IMR-90 (cell line): ENCODE results near the gene ADAMTSL5. TPM values are rescaled to one million over a fixed set of nuclear protein-coding genes. Genes with fewer than 3 reads are reported as not detected.

Experiments used
- ATAC-seq: fragments of 200-7000 bp; cut with Tn5 transposase; 2 replicates; pipeline ENCODE4 v1.9.1; 2020; ENCODE audit warnings: low read depth, mild to moderate bottlenecking, moderate library complexity
- BruUV-seq: library from RNA; stranded (reverse); fragments of 400-500 nt; replicated peaks from 2 replicates; lab custom pipeline; 2021; lab: Mats Ljungman, UMichigan
- CTCF ChIA-PET: fragments of 300-600 bp; formaldehyde crosslinking; extraction: SDS; loops from one replicate; lab custom pipeline; 2021; ENCODE audit warnings: antibody characterized with exemption; lab: Yijun Ruan, JAX
- POLR2A ChIA-PET: fragments of 300-600 bp; sonication (Branson Sonifier 250); formaldehyde crosslinking; loops from one replicate; lab custom pipeline; 2022; ENCODE audit warnings: antibody characterized with exemption; ENCODE audit not compliant: unreplicated experiment; lab: Charles Lee
- DNase-seq: peaks from one replicate; pipeline ENCODE4 v3.0.0; 2013
- H2AFZ ChIP-seq: replicated peaks from 2 replicates; pipeline ENCODE3; 2013; ENCODE audit warnings: low read length, mild to moderate bottlenecking; ENCODE audit not compliant: poor library complexity
- H2AK5ac ChIP-seq: 2 replicates; pipeline ENCODE4 v1.6.1; 2013; ENCODE audit warnings: low read depth, low read length, inconsistent platforms
- H2AK9ac ChIP-seq: replicated peaks from 2 replicates; pipeline ENCODE3; 2013; ENCODE audit warnings: mild to moderate bottlenecking, low read depth, low read length, moderate library complexity; ENCODE audit not compliant: poor library complexity
- H2BK120ac ChIP-seq: 2 replicates; pipeline ENCODE4 v1.6.1; 2013; ENCODE audit warnings: low read depth, low read length, inconsistent platforms
- H2BK15ac ChIP-seq: 3 replicates; pipeline ENCODE4 v1.6.1; 2013; ENCODE audit warnings: low read depth, low read length, inconsistent platforms
- H2BK20ac ChIP-seq: 2 replicates; pipeline ENCODE4 v1.6.1; 2013; ENCODE audit warnings: low read depth, mild to moderate bottlenecking, inconsistent platforms, low read length, moderate library complexity
- H2BK5ac ChIP-seq: 2 replicates; pipeline ENCODE4 v1.6.1; 2013; ENCODE audit warnings: mild to moderate bottlenecking, low read depth, low read length, inconsistent platforms; ENCODE audit not compliant: poor library complexity, severe bottlenecking
- H3K14ac ChIP-seq: replicated peaks from 2 replicates; pipeline ENCODE4 v1.6.1; 2013; ENCODE audit warnings: low read depth, low read length, inconsistent platforms
- H3K18ac ChIP-seq: 2 replicates; pipeline ENCODE4 v1.6.1; 2013; ENCODE audit warnings: low read depth, low read length, control low read depth
- H3K23ac ChIP-seq: 2 replicates; pipeline ENCODE4 v1.6.1; 2013; ENCODE audit warnings: low read depth, low read length, inconsistent platforms
- H3K27ac ChIP-seq: 2 replicates; pipeline ENCODE4 v1.5.1; 2013; ENCODE audit warnings: mild to moderate bottlenecking, control low read depth, low read length; ENCODE audit not compliant: insufficient read depth
- H3K27me3 ChIP-seq: 2 replicates; pipeline ENCODE4 v1.6.1; 2013; ENCODE audit warnings: low read length; ENCODE audit not compliant: control insufficient read depth, insufficient read depth
- H3K36me3 ChIP-seq: 2 replicates; pipeline ENCODE4 v1.6.1; 2013; ENCODE audit warnings: low read length, mixed read lengths; ENCODE audit not compliant: control insufficient read depth, insufficient read depth
- H3K4ac ChIP-seq: 2 replicates; pipeline ENCODE4 v1.6.1; 2013; ENCODE audit warnings: low read depth, low read length, inconsistent platforms
- H3K4me1 ChIP-seq: 2 replicates; pipeline ENCODE4 v1.6.1; 2013; ENCODE audit warnings: low read length, mixed read lengths; ENCODE audit not compliant: control insufficient read depth, insufficient read depth
- H3K4me2 ChIP-seq: 2 replicates; pipeline ENCODE4 v1.6.1; 2013; ENCODE audit warnings: low read depth, mild to moderate bottlenecking, control low read depth, low read length, moderate library complexity
- H3K4me3 ChIP-seq: 2 replicates; pipeline ENCODE4 v1.5.1; 2013; ENCODE audit warnings: low read depth, mild to moderate bottlenecking, control low read depth, low read length, moderate library complexity; ENCODE audit not compliant: insufficient read depth
- H3K56ac ChIP-seq: 2 replicates; pipeline ENCODE4 v1.6.1; 2013; ENCODE audit warnings: low read length, inconsistent platforms; ENCODE audit not compliant: insufficient read depth; ENCODE audit errors: extremely low read depth
- H3K79me1 ChIP-seq, 2 experiments: 2 replicates each; pipeline ENCODE4 v1.6.1; 2013; ENCODE audit warnings: low read length in 2 of 2, inconsistent platforms in 1 of 2, low read depth in 1 of 2
- H3K9ac ChIP-seq: 2 replicates; pipeline ENCODE4 v1.6.1; 2013; ENCODE audit warnings: low read depth, low read length, control low read depth
- H3K9me1 ChIP-seq: 2 replicates; pipeline ENCODE4 v1.6.1; 2013; ENCODE audit warnings: low read length, inconsistent platforms; ENCODE audit not compliant: insufficient read depth
- H3K9me3 ChIP-seq: 2 replicates; pipeline ENCODE4 v1.6.1; 2013; ENCODE audit warnings: low read length; ENCODE audit not compliant: control insufficient read depth, insufficient read depth
- H4K20me1 ChIP-seq: 2 replicates; pipeline ENCODE4 v1.6.1; 2013; ENCODE audit warnings: low read length, inconsistent platforms; ENCODE audit not compliant: insufficient read depth
- H4K5ac ChIP-seq: 2 replicates; pipeline ENCODE4 v1.6.1; 2013; ENCODE audit warnings: mild to moderate bottlenecking, low read depth, low read length, control low read depth
- H4K8ac ChIP-seq, 2 experiments: 2 replicates each; pipeline ENCODE4 v1.6.1; 2013; ENCODE audit warnings: low read depth in 2 of 2, low read length in 2 of 2, control low read depth in 1 of 2, inconsistent platforms in 1 of 2
- H4K91ac ChIP-seq: 2 replicates; pipeline ENCODE4 v1.6.1; 2013; ENCODE audit warnings: low read depth, low read length, inconsistent platforms; ENCODE audit not compliant: insufficient read depth
- BHLHE40 ChIP-seq: fragments of 150-350 bp; IDR thresholded peaks from 2 replicates; pipeline ENCODE4 v1.6.1; 2016; ENCODE audit warnings: mild to moderate bottlenecking, low read depth, low read length
- CEBPB ChIP-seq: IDR thresholded peaks from 2 replicates; pipeline ENCODE4 v1.6.1; 2012; ENCODE audit warnings: low read depth, low read length, improper control_type of control experiment
- CHD1 ChIP-seq: IDR thresholded peaks from 2 replicates; pipeline ENCODE4 v1.6.1; 2012; ENCODE audit warnings: low read depth, low read length, improper control_type of control experiment
- CTCF ChIP-seq: conservative IDR thresholded peaks from 2 replicates; pipeline ENCODE4 v1.5.1; 2012; ENCODE audit warnings: mild to moderate bottlenecking, low read depth, low read length, improper control_type of control experiment
- ELK1 ChIP-seq: fragments of 150-350 bp; IDR thresholded peaks from 2 replicates; pipeline ENCODE4 v1.6.1; 2016; ENCODE audit warnings: low read depth, mild to moderate bottlenecking, low read length, moderate library complexity, borderline replicate concordance
- FOS ChIP-seq: fragments of 150-350 bp; IDR thresholded peaks from 2 replicates; pipeline ENCODE4 v1.6.1; 2016; ENCODE audit warnings: low read depth, low read length
- MAFK ChIP-seq: IDR thresholded peaks from 2 replicates; pipeline ENCODE4 v1.6.1; 2012; ENCODE audit warnings: low read depth, low read length, improper control_type of control experiment
- MAZ ChIP-seq: IDR thresholded peaks from 2 replicates; pipeline ENCODE4 v1.6.1; 2012; ENCODE audit warnings: low read depth, mild to moderate bottlenecking, low read length, improper control_type of control experiment, moderate library complexity, borderline replicate concordance
- MXI1 ChIP-seq: IDR thresholded peaks from 2 replicates; pipeline ENCODE4 v1.6.1; 2012; ENCODE audit warnings: low read depth, mild to moderate bottlenecking, low read length, moderate library complexity, borderline replicate concordance
- NFE2L2 ChIP-seq: fragments of 150-350 bp; IDR thresholded peaks from 2 replicates; pipeline ENCODE4 v1.6.1; 2016; ENCODE audit warnings: low read depth, mild to moderate bottlenecking, low read length
- POLR2A ChIP-seq: IDR thresholded peaks from 2 replicates; pipeline ENCODE4 v1.6.1; 2012; ENCODE audit warnings: mild to moderate bottlenecking, low read depth, low read length
- RAD21 ChIP-seq: IDR thresholded peaks from 2 replicates; pipeline ENCODE4 v1.6.1; 2012; ENCODE audit warnings: low read length, improper control_type of control experiment
- RCOR1 ChIP-seq: IDR thresholded peaks from 2 replicates; pipeline ENCODE4 v1.6.1; 2012; ENCODE audit warnings: mild to moderate bottlenecking, low read length, improper control_type of control experiment; ENCODE audit not compliant: insufficient replicate concordance
- RFX5 ChIP-seq: IDR thresholded peaks from 2 replicates; pipeline ENCODE4 v1.8.0; 2012; ENCODE audit warnings: low read depth, mild to moderate bottlenecking, low read length, moderate library complexity
- SMC3 ChIP-seq: fragments of 150-350 bp; IDR thresholded peaks from 2 replicates; pipeline ENCODE4 v1.6.1; 2016; ENCODE audit warnings: low read depth, mild to moderate bottlenecking, antibody characterized with exemption, low read length, moderate library complexity
- USF2 ChIP-seq: fragments of 150-350 bp; IDR thresholded peaks from 2 replicates; pipeline ENCODE4 v1.6.1; 2017; ENCODE audit warnings: mild to moderate bottlenecking, antibody characterized with exemption, low read length, low read depth
- WGBS, 2 experiments: methylation state at CpG; one replicate each; pipeline versions ENCODE4 v1.1.5 to v1.1.7; 2013; ENCODE audit warnings: missing lambda C conversion rate in 2 of 2; ENCODE audit not compliant: insufficient read length in 1 of 2; ENCODE audit errors: extremely low coverage in 2 of 2; 5-methylcytosine and 5-hydroxymethylcytosine counted together
- dilution Hi-C: fragments of 300-500 bp; cut with HindIII; formaldehyde crosslinking; loops from one replicate; pipeline ENCODE4 v1.14.3; 2018; ENCODE audit warnings: low sequenced_read_pairs; ENCODE audit not compliant: unreplicated experiment
- in situ Hi-C: fragments of 300-500 bp; cut with MboI; formaldehyde crosslinking; loops from 3 replicates; pipeline ENCODE4 v1.14.3; 2019; ENCODE audit warnings: low sequenced_read_pairs, inconsistent platforms, mixed read lengths
- intact Hi-C: fragments of 100-400 bp; cut with micrococcal nuclease; formaldehyde crosslinking; loops from 2 replicates; pipeline ENCODE4 v1.10.0; 2022
- polyA plus RNA-seq, 3 experiments: library from polyadenylated mRNA; depleted of rRNA; stranded (reverse); fragments of >200 nt; gene quantifications; 2 replicates each; pipeline ENCODE4 v1.2.3, GENCODE V29; 2012; ENCODE audit warnings: low replicate concordance in 1 of 3
- total RNA-seq: library from RNA; depleted of rRNA; stranded (reverse); fragments of >200 nt; gene quantifications from 2 replicates; pipeline ENCODE4 v1.2.3, GENCODE V29; 2012

The ADAMTSL5 gene
- total and polyA plus RNA-seq, 2 of the 4 experiments (the other 2 are of a cell fraction): 0.90 to 10.8 TPM

- no peak for TF ChIP-seq CTCF
- TF ChIP-seq USF2: no peak
- TF ChIP-seq CEBPB: no peak
- TF ChIP-seq POLR2A: no peak
- TF ChIP-seq BHLHE40: no peak
- TF ChIP-seq FOS: no peak
- no peak for TF ChIP-seq ELK1
- TF ChIP-seq SMC3: no peak
- TF ChIP-seq CHD1: no peak
- no peak for TF ChIP-seq RAD21
- TF ChIP-seq NFE2L2: no peak
- no peak for TF ChIP-seq RCOR1
- TF ChIP-seq MAFK: no peak
- TF ChIP-seq MAZ: no peak
- no peak for TF ChIP-seq RFX5
- no peak for TF ChIP-seq MXI1
- POLR2A ChIA-PET: no interaction called here
- Histone ChIP-seq H2BK5ac (no peak overlapping the region), H3K79me1 (no peaks in the 10 kb centered on the region), H3K14ac (no peak overlapping the region), H3K9ac (no peak overlapping the region), H3K36me3 (no peaks in the 10 kb centered on the region), H2BK120ac (no peak overlapping the region), H2BK15ac (no peak overlapping the region), H2AFZ (no peak overlapping the region), H3K9me1 (no peaks in the 10 kb centered on the region), H3K4me1 (peaks cover 9% of the 10 kb centered on the region), H2AK5ac (no peak overlapping the region), H3K18ac (no peak overlapping the region), H3K27me3 (peaks cover 9% of the 10 kb centered on the region; the same call in 1 of the 2 replicates), H4K20me1 (peaks cover 3% of the 10 kb centered on the region; the same call in 1 of the 2 replicates), H3K4me2 (no peak overlapping the region), H2AK9ac (no peak overlapping the region), H2BK20ac (no peak overlapping the region), H4K91ac (no peak overlapping the region), H3K56ac (no peak overlapping the region), H3K4me3 (no peak overlapping the region), H3K4ac (no peak overlapping the region), H4K5ac (no peak overlapping the region), H3K23ac (no peak overlapping the region), H4K8ac (no peak overlapping the region), H3K9me3 (no peaks in the 10 kb centered on the region), H3K27ac (no peak overlapping the region)
- no TSS peak for BruUV-seq
- no peak for DNase-seq
- dilution Hi-C loops (no loop called here), in situ Hi-C loops (no loop called here), intact Hi-C loops (no loop called here)
- 70% methylated on average over 9 of the region's 11 CpGs; no CpG with 5 or more reads in 1 of the 2 experiments for WGBS, 2 experiments
- CTCF ChIA-PET: no interaction called here
- no peak for ATAC-seq
Measured at GRCh38 chr19:1488282-1488601, 24.6 kb downstream of the ADAMTSL5 start.
